GM23338 (cell line): ENCODE data around the gene ATP6V1A. TPM values are rescaled to one million over a fixed set of nuclear protein-coding genes. Genes with fewer than 3 reads are reported as not detected.
"Not testable (repeated sequence)": the region's sequence is repeated elsewhere in the genome, so short reads cannot be mapped to it uniquely, and the experiment has no call there.

Experiments
- ATAC-seq: fragments of 200-7000 bp; cut with Tn5 transposase; 3 replicates; pipeline ENCODE4 v1.9.1; 2020
- DNase-seq: peaks from one replicate; pipeline ENCODE4 v3.0.0-alpha.2; 2015; ENCODE audit warnings: low spot score
- H2AFZ ChIP-seq: fragments of 200-600 bp; sonication (generic); 2 replicates; pipeline ENCODE4 v1.8.0; 2016; ENCODE audit warnings: antibody characterized with exemption, mild to moderate bottlenecking, moderate library complexity
- H3F3A ChIP-seq: fragments of 200-600 bp; sonication (generic); replicated peaks from 2 replicates; pipeline ENCODE4 v1.8.0; 2017; ENCODE audit warnings: antibody characterized with exemption, mixed run types, low read depth
- H3K27ac ChIP-seq: fragments of 200-600 bp; sonication (generic); 2 replicates; pipeline ENCODE4 v1.6.1; 2016; ENCODE audit warnings: low read depth
- H3K27me3 ChIP-seq: fragments of 200-600 bp; sonication (generic); 2 replicates; pipeline ENCODE4 v1.8.0; 2016; ENCODE audit warnings: mild to moderate bottlenecking, mixed run types, moderate library complexity; ENCODE audit not compliant: insufficient read depth
- H3K36me3 ChIP-seq: fragments of 200-600 bp; sonication (generic); 2 replicates; pipeline ENCODE4 v1.8.0; 2016; ENCODE audit warnings: mild to moderate bottlenecking; ENCODE audit not compliant: insufficient read depth
- H3K4me1 ChIP-seq: fragments of 200-600 bp; sonication (generic); 2 replicates; pipeline ENCODE4 v1.8.0; 2016; ENCODE audit warnings: mild to moderate bottlenecking, moderate library complexity; ENCODE audit not compliant: insufficient read depth
- H3K4me2 ChIP-seq: fragments of 200-600 bp; sonication (generic); 2 replicates; pipeline ENCODE4 v1.7.1; 2017; ENCODE audit warnings: mixed run types
- H3K4me3 ChIP-seq: fragments of 200-600 bp; sonication (generic); 2 replicates; pipeline ENCODE4 v1.6.1; 2016; ENCODE audit warnings: mixed run types
- H3K79me2 ChIP-seq: fragments of 200-600 bp; sonication (generic); replicated peaks from 2 replicates; pipeline ENCODE4 v1.8.0; 2017; ENCODE audit warnings: mild to moderate bottlenecking; ENCODE audit not compliant: insufficient read depth
- H3K9me2 ChIP-seq: fragments of 200-600 bp; sonication (generic); 2 replicates; pipeline ENCODE4 v1.8.0; 2017; ENCODE audit not compliant: insufficient read depth
- H4K20me1 ChIP-seq: fragments of 200-600 bp; sonication (generic); replicated peaks from 2 replicates; pipeline ENCODE4 v1.8.0; 2017; ENCODE audit warnings: mild to moderate bottlenecking; ENCODE audit not compliant: insufficient read depth
- H3K27ac Mint-ChIP-seq: 2 replicates; pipeline ENCODE4 v1.8.0; 2020; ENCODE audit warnings: inconsistent platforms, mild to moderate bottlenecking, moderate library complexity, mixed read lengths
- H3K27me3 Mint-ChIP-seq: 3 replicates; pipeline ENCODE4 v1.8.0; 2022; ENCODE audit warnings: low read depth, mild to moderate bottlenecking, moderate library complexity, mixed read lengths, inconsistent platforms; ENCODE audit not compliant: insufficient read depth, poor library complexity
- H3K36me3 Mint-ChIP-seq: 3 replicates; pipeline ENCODE4 v1.8.0; 2021; ENCODE audit warnings: low read depth, mild to moderate bottlenecking, inconsistent platforms, moderate library complexity, mixed read lengths
- H3K4me1 Mint-ChIP-seq: 3 replicates; pipeline ENCODE4 v1.8.0; 2020; ENCODE audit warnings: mild to moderate bottlenecking, inconsistent platforms, mixed read lengths
- H3K4me3 Mint-ChIP-seq: 3 replicates; pipeline ENCODE4 v1.8.0; 2021; ENCODE audit warnings: moderate library complexity, mild to moderate bottlenecking, inconsistent platforms, mixed read lengths
- H3K9me3 Mint-ChIP-seq: 3 replicates; pipeline ENCODE4 v1.8.0; 2020; ENCODE audit warnings: moderate library complexity, mild to moderate bottlenecking, inconsistent platforms, mixed read lengths
- CREB1 ChIP-seq: fragments of 250-450 bp; sonication (Bioruptor Pico); IDR thresholded peaks from 2 replicates; pipeline ENCODE4 v1.5.0; 2020; ENCODE audit warnings: low read depth, mild to moderate bottlenecking, moderate library complexity
- CTCF ChIP-seq, 2 experiments: fragments of 200-600 bp in 1 of 2; sonication (generic) in 1 of 2; conservative IDR thresholded peaks; 2 replicates each; pipeline versions ENCODE4 v1.5.1 to v1.6.1; 2016 to 2017; ENCODE audit warnings: antibody characterized with exemption in 2 of 2, low read depth in 2 of 2, mild to moderate bottlenecking in 2 of 2, moderate library complexity in 1 of 2
- JUNB ChIP-seq: IDR thresholded peaks from one replicate; pipeline ENCODE4 v1.6.1; 2016; ENCODE audit warnings: antibody characterized with exemption; ENCODE audit not compliant: unreplicated experiment
- POLR2AphosphoS5 ChIP-seq: IDR thresholded peaks from 2 replicates; pipeline ENCODE4 v1.6.1; 2016; ENCODE audit warnings: antibody characterized with exemption, low read depth
- STAT1 ChIP-seq: IDR thresholded peaks from one replicate; pipeline ENCODE4 v1.6.1; 2016; ENCODE audit warnings: antibody characterized with exemption; ENCODE audit not compliant: unreplicated experiment
- ZNF114 ChIP-seq: fragments of 250-450 bp; sonication (Bioruptor Pico); IDR thresholded peaks from 2 replicates; pipeline ENCODE4 v1.5.0; 2020; ENCODE audit warnings: mild to moderate bottlenecking, moderate library complexity
- ZNF462 ChIP-seq: fragments of 250-450 bp; sonication (Bioruptor Pico); IDR thresholded peaks from 2 replicates; pipeline ENCODE4 v1.5.0; 2020; ENCODE audit warnings: mild to moderate bottlenecking, moderate library complexity
- polyA plus RNA-seq: library from polyadenylated mRNA; unstranded; fragments of >200 nt; fragmentation: Nextera tagmentation; extraction: Ambion mirVana; gene quantifications from 2 replicates; pipeline ENCODE4 v1.2.1, GENCODE V29; 2016
- total RNA-seq: library from RNA; depleted of rRNA; stranded (reverse); fragments of >200 nt; shearing (Covaris generic); gene quantifications from 2 replicates; pipeline ENCODE4 v1.2.3, GENCODE V29; 2014

The ATP6V1A gene
- total and polyA plus RNA-seq, 2 experiments from 2014 or later, result 38.0 to 87.3 TPM

- no peak for TF ChIP-seq ZNF462 (CRISPR knock-in tag)
- no peak for TF ChIP-seq STAT1
- no peak for TF ChIP-seq POLR2AphosphoS5
- no peak for TF ChIP-seq ZNF114 (CRISPR knock-in tag)
- no peak for TF ChIP-seq CTCF (conservative IDR thresholded peaks at IDR 0.05; ENCODE audit: low read depth in 2 of 2)
- no peak for TF ChIP-seq JUNB
- no peak for TF ChIP-seq CREB1 (CRISPR knock-in tag)
Measured at GRCh38 chr3:113847664-113848461, 101.0 kb downstream of the ATP6V1A start (continued).

- H3K27me3 ChIP-seq, H2AFZ ChIP-seq, H4K20me1 ChIP-seq, H3K27ac ChIP-seq, H3K36me3 Mint-ChIP-seq, H3K4me3 Mint-ChIP-seq, H3K79me2 ChIP-seq, H3K36me3 ChIP-seq, H3F3A ChIP-seq, ATAC-seq, H3K4me3 ChIP-seq, H3K4me2 ChIP-seq, DNase-seq, H3K9me2 ChIP-seq, H3K4me1 Mint-ChIP-seq, H3K27me3 Mint-ChIP-seq, H3K27ac Mint-ChIP-seq, H3K9me3 Mint-ChIP-seq, H3K4me1 ChIP-seq: not testable (repeated sequence)
Measured at GRCh38 chr3:113849071-113849470, 102.2 kb downstream of the ATP6V1A start.

- H3K27ac Mint-ChIP-seq, H3K27me3 Mint-ChIP-seq, H3K9me3 Mint-ChIP-seq: not testable (repeated sequence)
Measured at GRCh38 chr3:113849841-113850240, 103.0 kb downstream of the ATP6V1A start.

GRCh38 chr3:113850391-113850790, 103.6 kb downstream of the ATP6V1A start:
- not testable (repeated sequence) for H3K4me3 ChIP-seq, H3K4me1 ChIP-seq, H3K27me3 ChIP-seq, H3K27me3 Mint-ChIP-seq, H2AFZ ChIP-seq, H3K27ac ChIP-seq, H3K4me1 Mint-ChIP-seq, H3K79me2 ChIP-seq, H3K27ac Mint-ChIP-seq, H3K9me2 ChIP-seq, H3K9me3 Mint-ChIP-seq, H3K4me2 ChIP-seq, ATAC-seq, H3K4me3 Mint-ChIP-seq, H4K20me1 ChIP-seq, H3F3A ChIP-seq, H3K36me3 ChIP-seq, H3K36me3 Mint-ChIP-seq, DNase-seq

More at GRCh38 chr3:113849841-113850240, 103.0 kb downstream of the ATP6V1A start:
- H3K4me3 Mint-ChIP-seq, H4K20me1 ChIP-seq, DNase-seq, H3K4me2 ChIP-seq, H3K36me3 ChIP-seq, H3F3A ChIP-seq, H3K4me1 ChIP-seq, H3K36me3 Mint-ChIP-seq, ATAC-seq, H3K27ac ChIP-seq, H3K27me3 ChIP-seq, H3K4me3 ChIP-seq, H3K4me1 Mint-ChIP-seq, H3K9me2 ChIP-seq, H2AFZ ChIP-seq, H3K79me2 ChIP-seq: not testable (repeated sequence)
